IMR-90 (cell line): ENCODE data around the gene SPDYC. TPM values are rescaled to one million over a fixed set of nuclear protein-coding genes. Genes with fewer than 3 reads are reported as not detected.

Source experiments
- ATAC-seq: fragments of 200-7000 bp; cut with Tn5 transposase; 2 replicates; pipeline ENCODE4 v1.9.1; 2020; ENCODE audit warnings: low read depth, mild to moderate bottlenecking, moderate library complexity
- BruUV-seq: library from RNA; stranded (reverse); fragments of 400-500 nt; replicated peaks from 2 replicates; lab custom pipeline; 2021; lab: Mats Ljungman, UMichigan
- CTCF ChIA-PET: fragments of 300-600 bp; formaldehyde crosslinking; extraction: SDS; loops from one replicate; lab custom pipeline; 2021; ENCODE audit warnings: antibody characterized with exemption; lab: Yijun Ruan, JAX
- POLR2A ChIA-PET: fragments of 300-600 bp; sonication (Branson Sonifier 250); formaldehyde crosslinking; loops from one replicate; lab custom pipeline; 2022; ENCODE audit warnings: antibody characterized with exemption; ENCODE audit not compliant: unreplicated experiment; lab: Charles Lee
- DNase-seq: peaks from one replicate; pipeline ENCODE4 v3.0.0; 2013
- H2AFZ ChIP-seq: replicated peaks from 2 replicates; pipeline ENCODE3; 2013; ENCODE audit warnings: low read length, mild to moderate bottlenecking; ENCODE audit not compliant: poor library complexity
- H2AK5ac ChIP-seq: 2 replicates; pipeline ENCODE4 v1.6.1; 2013; ENCODE audit warnings: low read depth, low read length, inconsistent platforms
- H2AK9ac ChIP-seq: replicated peaks from 2 replicates; pipeline ENCODE3; 2013; ENCODE audit warnings: mild to moderate bottlenecking, low read depth, low read length, moderate library complexity; ENCODE audit not compliant: poor library complexity
- H2BK120ac ChIP-seq: 2 replicates; pipeline ENCODE4 v1.6.1; 2013; ENCODE audit warnings: low read depth, low read length, inconsistent platforms
- H2BK15ac ChIP-seq: 3 replicates; pipeline ENCODE4 v1.6.1; 2013; ENCODE audit warnings: low read depth, low read length, inconsistent platforms
- H2BK20ac ChIP-seq: 2 replicates; pipeline ENCODE4 v1.6.1; 2013; ENCODE audit warnings: low read depth, mild to moderate bottlenecking, inconsistent platforms, low read length, moderate library complexity
- H2BK5ac ChIP-seq: 2 replicates; pipeline ENCODE4 v1.6.1; 2013; ENCODE audit warnings: mild to moderate bottlenecking, low read depth, low read length, inconsistent platforms; ENCODE audit not compliant: poor library complexity, severe bottlenecking
- H3K14ac ChIP-seq: replicated peaks from 2 replicates; pipeline ENCODE4 v1.6.1; 2013; ENCODE audit warnings: low read depth, low read length, inconsistent platforms
- H3K18ac ChIP-seq: 2 replicates; pipeline ENCODE4 v1.6.1; 2013; ENCODE audit warnings: low read depth, low read length, control low read depth
- H3K23ac ChIP-seq: 2 replicates; pipeline ENCODE4 v1.6.1; 2013; ENCODE audit warnings: low read depth, low read length, inconsistent platforms
- H3K27ac ChIP-seq: 2 replicates; pipeline ENCODE4 v1.5.1; 2013; ENCODE audit warnings: mild to moderate bottlenecking, control low read depth, low read length; ENCODE audit not compliant: insufficient read depth
- H3K27me3 ChIP-seq: 2 replicates; pipeline ENCODE4 v1.6.1; 2013; ENCODE audit warnings: low read length; ENCODE audit not compliant: control insufficient read depth, insufficient read depth
- H3K36me3 ChIP-seq: 2 replicates; pipeline ENCODE4 v1.6.1; 2013; ENCODE audit warnings: low read length, mixed read lengths; ENCODE audit not compliant: control insufficient read depth, insufficient read depth
- H3K4ac ChIP-seq: 2 replicates; pipeline ENCODE4 v1.6.1; 2013; ENCODE audit warnings: low read depth, low read length, inconsistent platforms
- H3K4me1 ChIP-seq: 2 replicates; pipeline ENCODE4 v1.6.1; 2013; ENCODE audit warnings: low read length, mixed read lengths; ENCODE audit not compliant: control insufficient read depth, insufficient read depth
- H3K4me2 ChIP-seq: 2 replicates; pipeline ENCODE4 v1.6.1; 2013; ENCODE audit warnings: low read depth, mild to moderate bottlenecking, control low read depth, low read length, moderate library complexity
- H3K4me3 ChIP-seq: 2 replicates; pipeline ENCODE4 v1.5.1; 2013; ENCODE audit warnings: low read depth, mild to moderate bottlenecking, control low read depth, low read length, moderate library complexity; ENCODE audit not compliant: insufficient read depth
- H3K56ac ChIP-seq: 2 replicates; pipeline ENCODE4 v1.6.1; 2013; ENCODE audit warnings: low read length, inconsistent platforms; ENCODE audit not compliant: insufficient read depth; ENCODE audit errors: extremely low read depth
- H3K79me1 ChIP-seq, 2 experiments: 2 replicates each; pipeline ENCODE4 v1.6.1; 2013; ENCODE audit warnings: low read length in 2 of 2, inconsistent platforms in 1 of 2, low read depth in 1 of 2
- H3K9ac ChIP-seq: 2 replicates; pipeline ENCODE4 v1.6.1; 2013; ENCODE audit warnings: low read depth, low read length, control low read depth
- H3K9me1 ChIP-seq: 2 replicates; pipeline ENCODE4 v1.6.1; 2013; ENCODE audit warnings: low read length, inconsistent platforms; ENCODE audit not compliant: insufficient read depth
- H3K9me3 ChIP-seq: 2 replicates; pipeline ENCODE4 v1.6.1; 2013; ENCODE audit warnings: low read length; ENCODE audit not compliant: control insufficient read depth, insufficient read depth
- H4K20me1 ChIP-seq: 2 replicates; pipeline ENCODE4 v1.6.1; 2013; ENCODE audit warnings: low read length, inconsistent platforms; ENCODE audit not compliant: insufficient read depth
- H4K5ac ChIP-seq: 2 replicates; pipeline ENCODE4 v1.6.1; 2013; ENCODE audit warnings: mild to moderate bottlenecking, low read depth, low read length, control low read depth
- H4K8ac ChIP-seq, 2 experiments: 2 replicates each; pipeline ENCODE4 v1.6.1; 2013; ENCODE audit warnings: low read depth in 2 of 2, low read length in 2 of 2, control low read depth in 1 of 2, inconsistent platforms in 1 of 2
- H4K91ac ChIP-seq: 2 replicates; pipeline ENCODE4 v1.6.1; 2013; ENCODE audit warnings: low read depth, low read length, inconsistent platforms; ENCODE audit not compliant: insufficient read depth
- CEBPB ChIP-seq: IDR thresholded peaks from 2 replicates; pipeline ENCODE4 v1.6.1; 2012; ENCODE audit warnings: low read depth, low read length, improper control_type of control experiment
- MAFK ChIP-seq: IDR thresholded peaks from 2 replicates; pipeline ENCODE4 v1.6.1; 2012; ENCODE audit warnings: low read depth, low read length, improper control_type of control experiment
- MAZ ChIP-seq: IDR thresholded peaks from 2 replicates; pipeline ENCODE4 v1.6.1; 2012; ENCODE audit warnings: low read depth, mild to moderate bottlenecking, low read length, improper control_type of control experiment, moderate library complexity, borderline replicate concordance
- MXI1 ChIP-seq: IDR thresholded peaks from 2 replicates; pipeline ENCODE4 v1.6.1; 2012; ENCODE audit warnings: low read depth, mild to moderate bottlenecking, low read length, moderate library complexity, borderline replicate concordance
- NFE2L2 ChIP-seq: fragments of 150-350 bp; IDR thresholded peaks from 2 replicates; pipeline ENCODE4 v1.6.1; 2016; ENCODE audit warnings: low read depth, mild to moderate bottlenecking, low read length
- POLR2A ChIP-seq: IDR thresholded peaks from 2 replicates; pipeline ENCODE4 v1.6.1; 2012; ENCODE audit warnings: mild to moderate bottlenecking, low read depth, low read length
- RAD21 ChIP-seq: IDR thresholded peaks from 2 replicates; pipeline ENCODE4 v1.6.1; 2012; ENCODE audit warnings: low read length, improper control_type of control experiment
- RCOR1 ChIP-seq: IDR thresholded peaks from 2 replicates; pipeline ENCODE4 v1.6.1; 2012; ENCODE audit warnings: mild to moderate bottlenecking, low read length, improper control_type of control experiment; ENCODE audit not compliant: insufficient replicate concordance
- SMC3 ChIP-seq: fragments of 150-350 bp; IDR thresholded peaks from 2 replicates; pipeline ENCODE4 v1.6.1; 2016; ENCODE audit warnings: low read depth, mild to moderate bottlenecking, antibody characterized with exemption, low read length, moderate library complexity
- USF2 ChIP-seq: fragments of 150-350 bp; IDR thresholded peaks from 2 replicates; pipeline ENCODE4 v1.6.1; 2017; ENCODE audit warnings: mild to moderate bottlenecking, antibody characterized with exemption, low read length, low read depth
- WGBS, 2 experiments: methylation state at CpG; one replicate each; pipeline versions ENCODE4 v1.1.5 to v1.1.7; 2013; ENCODE audit warnings: missing lambda C conversion rate in 2 of 2; ENCODE audit not compliant: insufficient read length in 1 of 2; ENCODE audit errors: extremely low coverage in 2 of 2; 5-methylcytosine and 5-hydroxymethylcytosine counted together
- dilution Hi-C: fragments of 300-500 bp; cut with HindIII; formaldehyde crosslinking; loops from one replicate; pipeline ENCODE4 v1.14.3; 2018; ENCODE audit warnings: low sequenced_read_pairs; ENCODE audit not compliant: unreplicated experiment
- in situ Hi-C: fragments of 300-500 bp; cut with MboI; formaldehyde crosslinking; loops from 3 replicates; pipeline ENCODE4 v1.14.3; 2019; ENCODE audit warnings: low sequenced_read_pairs, inconsistent platforms, mixed read lengths
- intact Hi-C: fragments of 100-400 bp; cut with micrococcal nuclease; formaldehyde crosslinking; loops from 2 replicates; pipeline ENCODE4 v1.10.0; 2022
- polyA plus RNA-seq, 3 experiments: library from polyadenylated mRNA; depleted of rRNA; stranded (reverse); fragments of >200 nt; gene quantifications; 2 replicates each; pipeline ENCODE4 v1.2.3, GENCODE V29; 2012; ENCODE audit warnings: low replicate concordance in 1 of 3
- total RNA-seq: library from RNA; depleted of rRNA; stranded (reverse); fragments of >200 nt; gene quantifications from 2 replicates; pipeline ENCODE4 v1.2.3, GENCODE V29; 2012
- TF ChIP-seq, protein P1 (sequence below): fragments of 150-350 bp; IDR thresholded peaks from 2 replicates; pipeline ENCODE4 v1.6.1; 2016; ENCODE audit warnings: low read depth, mild to moderate bottlenecking, low read length, moderate library complexity, borderline replicate concordance

Gene SPDYC
- total and polyA plus RNA-seq, 2 of the 4 experiments (the other 2 are of a cell fraction) = not detected

DNA sequence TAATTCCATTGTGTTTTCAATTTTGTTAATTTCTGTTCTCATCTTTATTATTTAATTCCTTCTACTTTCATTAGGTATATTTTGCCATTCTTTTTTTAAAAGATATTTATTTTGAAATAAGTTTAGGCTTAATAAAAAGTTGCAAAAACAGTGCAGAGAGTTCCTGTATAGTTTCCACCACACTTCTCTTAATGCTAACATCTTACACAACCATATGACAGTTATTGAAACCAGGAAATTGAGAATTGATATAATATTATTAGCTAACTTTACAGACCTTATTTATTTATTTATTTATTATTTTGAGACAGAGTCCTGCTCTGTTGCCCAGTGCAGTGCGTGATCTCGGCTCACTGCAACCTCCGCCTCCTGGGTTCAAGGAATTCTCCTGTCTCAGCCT lies 13.8 kb upstream of the SPDYC start:
- Histone ChIP-seq H3K36me3 (no peaks in the 10 kb centered on the region), H3K4ac (no peak overlapping the region), H3K18ac (no peak overlapping the region), H2BK20ac (no peak overlapping the region), H2BK5ac (no peak overlapping the region), H4K8ac (no peak overlapping the region), H3K4me3 (no peak overlapping the region), H2BK15ac (no peak overlapping the region), H3K14ac (no peak overlapping the region), H3K23ac (no peak overlapping the region), H4K20me1 (no peaks in the 10 kb centered on the region), H4K5ac (no peak overlapping the region), H2AK5ac (no peak overlapping the region), H2AFZ (no peak overlapping the region), H3K9ac (no peak overlapping the region), H3K9me3 (no peaks in the 10 kb centered on the region), H3K56ac (no peak overlapping the region), H3K9me1 (no peaks in the 10 kb centered on the region), H2AK9ac (no peak overlapping the region), H3K79me1 (no peaks in the 10 kb centered on the region), H4K91ac (no peak overlapping the region), H3K4me1 (no peaks in the 10 kb centered on the region), H3K4me2 (no peak overlapping the region), H2BK120ac (no peak overlapping the region), H3K27ac (no peak overlapping the region), H3K27me3 (0 out of 2 replicates have a peak, but pooled peaks cover 2% of the 10 kb centered on the region)
- no peak for DNase-seq
- CTCF ChIA-PET = no interaction called here
- BruUV-seq = no TSS peak
- in situ Hi-C loops = no loop called here
- intact Hi-C loops = no loop called here
- no peak for ATAC-seq
- POLR2A ChIA-PET = no interaction called here
- no CpG with 5 or more reads among the region's 3 CpGs for WGBS, 2 experiments
- dilution Hi-C loops = no loop called here
- TF ChIP-seq POLR2A (no peak), RAD21 (no peak), NFE2L2 (no peak), RCOR1 (no peak), MAZ (no peak), MXI1 (no peak), MAFK (no peak), SMC3 (no peak), USF2 (no peak), CEBPB (no peak)
- TF ChIP-seq, protein P1, sequence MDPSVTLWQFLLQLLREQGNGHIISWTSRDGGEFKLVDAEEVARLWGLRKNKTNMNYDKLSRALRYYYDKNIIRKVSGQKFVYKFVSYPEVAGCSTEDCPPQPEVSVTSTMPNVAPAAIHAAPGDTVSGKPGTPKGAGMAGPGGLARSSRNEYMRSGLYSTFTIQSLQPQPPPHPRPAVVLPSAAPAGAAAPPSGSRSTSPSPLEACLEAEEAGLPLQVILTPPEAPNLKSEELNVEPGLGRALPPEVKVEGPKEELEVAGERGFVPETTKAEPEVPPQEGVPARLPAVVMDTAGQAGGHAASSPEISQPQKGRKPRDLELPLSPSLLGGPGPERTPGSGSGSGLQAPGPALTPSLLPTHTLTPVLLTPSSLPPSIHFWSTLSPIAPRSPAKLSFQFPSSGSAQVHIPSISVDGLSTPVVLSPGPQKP = no peak
